Brain microvascular endothelial cell (primary cell): ENCODE results near the gene PNMA8B.
A peak's percentile ranks its signal among the peaks of the same experiment; 100 is the strongest.
"Not testable (repeated sequence)": the region's sequence is repeated elsewhere in the genome, so short reads cannot be mapped to it uniquely, and the experiment has no call there.

Experiments used
- DNase-seq: peaks from one replicate; pipeline ENCODE4 v3.0.0-alpha.2; 2020
- H3K27ac ChIP-seq: fragments of 250-450 bp; sonication (Bioruptor Pico); 2 replicates; pipeline ENCODE4 v1.5.1; 2020; ENCODE audit warnings: mild to moderate bottlenecking, moderate library complexity
- H3K27me3 ChIP-seq: fragments of 250-450 bp; sonication (Bioruptor Pico); replicated peaks from 2 replicates; pipeline ENCODE4 v1.5.1; 2020; ENCODE audit warnings: mild to moderate bottlenecking
- H3K36me3 ChIP-seq: fragments of 250-450 bp; sonication (Bioruptor Pico); replicated peaks from 2 replicates; pipeline ENCODE4 v1.5.1; 2020; ENCODE audit warnings: mild to moderate bottlenecking
- H3K4me3 ChIP-seq: 2 replicates; pipeline ENCODE4 v1.5.1; 2011; ENCODE audit warnings: low read depth, mild to moderate bottlenecking, control low read depth, low read length, moderate library complexity
- CTCF ChIP-seq: IDR thresholded peaks from 2 replicates; pipeline ENCODE4 v1.5.1; 2011; ENCODE audit warnings: low read depth, mild to moderate bottlenecking, moderate library complexity, low read length, control low read depth, inconsistent platforms; ENCODE audit errors: missing control alignments
- in situ Hi-C: cut with HindIII; loops from 2 replicates; pipeline ENCODE4 v1.10.0; 2017; ENCODE audit warnings: low sequenced_read_pairs, low pct_ligation_motif_present

Gene PNMA8B

DNA sequence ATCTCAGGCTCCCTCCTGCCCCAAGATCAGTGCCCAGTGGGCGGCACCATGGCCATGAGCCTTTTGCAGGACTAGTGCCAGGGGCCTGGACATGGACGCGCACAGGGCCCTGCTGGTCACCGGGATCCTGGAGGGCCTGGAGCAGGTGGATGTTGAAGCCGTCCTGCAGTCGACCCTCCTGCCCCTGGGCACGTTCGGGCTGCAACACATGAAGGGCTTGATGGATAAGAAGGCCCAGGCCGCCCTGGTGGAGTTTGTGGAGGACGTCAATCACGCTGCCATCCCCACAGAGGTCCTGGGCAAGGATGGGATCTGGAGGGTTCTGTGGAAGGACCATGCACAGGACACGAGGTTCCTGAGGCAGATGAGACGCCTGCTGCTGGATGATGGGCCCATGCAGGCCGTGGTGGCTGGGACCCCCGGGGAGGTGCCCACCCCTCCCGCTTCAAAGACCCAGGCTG, 38.0 kb upstream of the PNMA8B start:
- Histone ChIP-seq H3K36me3 (no peaks in the 10 kb centered on the region), H3K27me3 (no peaks in the 10 kb centered on the region), H3K4me3 (no peak overlapping the region), H3K27ac (no peak overlapping the region)
- no peak for DNase-seq
- no peak for TF ChIP-seq CTCF
- in situ Hi-C loops: no loop called here

DNA sequence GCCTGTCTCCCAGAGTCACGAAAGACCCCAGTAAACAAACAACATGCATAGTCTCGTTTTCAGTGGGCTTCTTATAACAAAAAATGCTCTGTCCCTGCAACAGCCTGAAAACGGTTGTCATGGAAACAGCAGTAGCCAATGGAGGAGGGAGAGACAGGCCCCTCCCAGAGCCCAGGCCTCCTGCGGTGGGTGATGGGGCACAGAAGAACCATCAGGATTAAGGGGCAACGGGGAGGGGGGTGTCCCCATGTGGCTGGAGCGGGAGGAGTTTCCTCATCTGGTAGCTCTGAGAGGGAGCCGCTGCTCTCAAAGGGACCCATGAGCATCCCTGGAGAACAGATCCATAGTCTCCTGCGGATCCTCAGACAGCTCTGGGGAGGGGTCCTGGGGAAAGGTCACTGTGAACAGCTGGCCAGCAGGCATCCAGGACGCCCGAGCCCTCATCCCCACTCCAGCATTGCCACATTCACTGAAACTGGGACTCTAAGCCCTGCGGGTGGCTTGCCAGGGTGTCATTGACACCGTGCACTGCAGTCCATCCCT, 37.5 kb upstream of the PNMA8B start:
- Histone ChIP-seq H3K4me3 (no peak overlapping the region), H3K36me3 (no peaks in the 10 kb centered on the region), H3K27me3 (peaks cover 2% of the 10 kb centered on the region), H3K27ac (no peak overlapping the region)
- no peak for DNase-seq
- in situ Hi-C loops: no loop called here
- TF ChIP-seq CTCF: no peak

DNA sequence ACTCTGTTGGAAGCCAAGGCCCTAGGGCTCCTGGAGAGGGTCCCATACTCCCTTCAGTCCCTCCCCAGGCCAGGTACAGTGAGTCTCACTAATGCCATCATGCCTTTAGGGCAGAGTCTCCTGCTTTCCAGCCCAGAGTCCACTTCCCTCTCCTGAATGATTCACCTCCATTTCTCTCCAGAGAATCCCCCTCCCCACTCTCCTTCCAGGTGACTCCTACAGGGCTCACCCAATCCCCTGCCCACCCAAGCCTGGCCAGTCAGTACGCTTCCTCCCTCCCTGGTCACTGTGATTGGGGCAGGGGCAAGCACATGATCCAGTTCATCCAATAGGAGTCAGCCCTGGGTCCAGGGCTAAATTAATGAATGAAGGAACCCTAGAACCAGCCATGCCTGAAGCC, 35.0 kb upstream of the PNMA8B start:
- Histone ChIP-seq H3K36me3 (no peaks in the 10 kb centered on the region), H3K27ac (no peak overlapping the region), H3K27me3 (peaks cover 2% of the 10 kb centered on the region), H3K4me3 (no peak overlapping the region)
- in situ Hi-C loops: no loop called here
- no peak for TF ChIP-seq CTCF
- no peak for DNase-seq

GRCh38 chr19:46529622-46530451, 34.2 kb upstream of the PNMA8B start:
- Histone ChIP-seq H3K36me3 (no peaks in the 10 kb centered on the region), H3K4me3 (no peak overlapping the region), H3K27me3 (peaks cover 2% of the 10 kb centered on the region), H3K27ac (no peak overlapping the region)
- peak; percentile 93 for TF ChIP-seq CTCF
- peak; percentile 43 for DNase-seq
- in situ Hi-C loops: no loop called here

GRCh38 chr19:46528601-46529590, 33.2 kb upstream of the PNMA8B start:
- TF ChIP-seq CTCF: no peak
- H3K4me3 ChIP-seq: no peak overlapping the region
- no peaks in the 10 kb centered on the region for H3K36me3 ChIP-seq
- peaks cover 2% of the 10 kb centered on the region for H3K27me3 ChIP-seq
- DNase-seq: no peak
- no peak overlapping the region for H3K27ac ChIP-seq
- in situ Hi-C loops: no loop called here

DNA sequence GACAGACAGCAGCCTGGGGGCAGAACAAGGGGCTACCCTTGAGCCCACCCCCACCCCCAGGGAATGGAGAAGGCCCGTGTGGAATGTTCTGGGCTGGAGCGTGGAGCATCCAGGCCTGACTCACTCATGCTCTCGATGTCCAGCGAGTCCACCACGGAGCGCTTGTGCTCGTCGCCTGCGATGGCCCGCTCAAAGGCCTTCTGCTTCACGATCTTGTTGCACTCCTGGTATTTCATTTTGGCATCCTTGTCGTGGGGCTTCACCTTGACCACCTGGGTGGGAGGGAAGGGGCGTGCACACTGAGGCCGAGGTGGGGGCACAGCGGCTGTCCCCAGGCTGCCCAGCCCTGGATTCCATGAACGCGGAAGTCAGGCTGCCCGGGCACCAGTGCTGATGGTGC, 31.1 kb upstream of the PNMA8B start:
- DNase-seq, in situ Hi-C loops: not testable (repeated sequence)

More for the DNA sequence above, 31.1 kb upstream of the PNMA8B start:
- H3K4me3 ChIP-seq, H3K36me3 ChIP-seq, H3K27me3 ChIP-seq, H3K27ac ChIP-seq: not testable (repeated sequence)
